ENCODE results near the gene LITAF.

Gene LITAF

GRCh38 chr16:11610580-11610979 is 23.9 kb upstream of the LITAF start:
- TF ChIP-seq POLR2AphosphoS5 (IDR thresholded peaks at IDR 0.05; ENCODE audit: low read depth) (no peak), CTCF (IDR thresholded peaks at IDR 0.05; ENCODE audit: insufficient read depth, low read length) (no peak), GABPA (IDR thresholded peaks at IDR 0.05; ENCODE audit: low read depth) (no peak)
- H3K27ac ChIP-seq (replicated peaks): no peak overlapping the region
- H3K27me3 ChIP-seq (ENCODE audit: insufficient read depth, poor library complexity, severe bottlenecking): no peaks in the 10 kb centered on the region
- no peak for DNase-seq (ENCODE audit: low read depth in 1 of 2, low spot score in 1 of 2)
- H3K4me3 ChIP-seq (replicated peaks; ENCODE audit: insufficient read depth, low read length): no peak overlapping the region

- TF ChIP-seq GABPA (IDR thresholded peaks at IDR 0.05; ENCODE audit: low read depth): no peak
- no peak for TF ChIP-seq REST (IDR thresholded peaks at IDR 0.05; ENCODE audit: insufficient replicate concordance, low read depth)
- TF ChIP-seq CTCF (IDR thresholded peaks at IDR 0.05; ENCODE audit: insufficient read depth, low read length): no peak
- no peak for TF ChIP-seq SPI1 (IDR thresholded peaks at IDR 0.05; ENCODE audit: borderline replicate concordance, low read depth)
- TF ChIP-seq POLR2AphosphoS5 (IDR thresholded peaks at IDR 0.05; ENCODE audit: low read depth): no peak
- no peak for DNase-seq (ENCODE audit: low read depth in 1 of 2, low spot score in 1 of 2)
- Histone ChIP-seq H3K4me3 (replicated peaks; ENCODE audit: insufficient read depth, low read length) (no peak overlapping the region), H3K27ac (replicated peaks) (no peak overlapping the region), H3K27me3 (ENCODE audit: insufficient read depth, poor library complexity, severe bottlenecking) (no peaks in the 10 kb centered on the region)
Measured at GRCh38 chr16:11610121-11610505, 23.4 kb upstream of the LITAF start.

GRCh38 chr16:11609474-11610120 is 22.9 kb upstream of the LITAF start:
- H3K27ac ChIP-seq (replicated peaks): peak overlapping the region; percentile 13
- no peak overlapping the region for H3K4me3 ChIP-seq (replicated peaks; ENCODE audit: insufficient read depth, low read length)
- no peaks in the 10 kb centered on the region for H3K27me3 ChIP-seq (ENCODE audit: insufficient read depth, poor library complexity, severe bottlenecking)
- DNase-seq (ENCODE audit: low read depth in 1 of 2, low spot score in 1 of 2): peak in 1 of 2 experiments; percentile 19
- TF ChIP-seq CTCF (IDR thresholded peaks at IDR 0.05; ENCODE audit: insufficient read depth, low read length) (no peak), GABPA (IDR thresholded peaks at IDR 0.05; ENCODE audit: low read depth) (no peak), REST (IDR thresholded peaks at IDR 0.05; ENCODE audit: insufficient replicate concordance, low read depth) (no peak), SPI1 (IDR thresholded peaks at IDR 0.05; ENCODE audit: borderline replicate concordance, low read depth) (no peak), POLR2AphosphoS5 (IDR thresholded peaks at IDR 0.05; ENCODE audit: low read depth) (no peak)

GRCh38 chr16:11605891-11606290 is 19.2 kb upstream of the LITAF start:
- Histone ChIP-seq H3K27me3 (ENCODE audit: insufficient read depth, poor library complexity, severe bottlenecking) (no peaks in the 10 kb centered on the region), H3K4me3 (replicated peaks; ENCODE audit: insufficient read depth, low read length) (no peak overlapping the region), H3K27ac (replicated peaks) (no peak overlapping the region)
- TF ChIP-seq POLR2AphosphoS5 (IDR thresholded peaks at IDR 0.05; ENCODE audit: low read depth) (no peak), REST (IDR thresholded peaks at IDR 0.05; ENCODE audit: insufficient replicate concordance, low read depth) (no peak), GABPA (IDR thresholded peaks at IDR 0.05; ENCODE audit: low read depth) (no peak), CTCF (IDR thresholded peaks at IDR 0.05; ENCODE audit: insufficient read depth, low read length) (no peak), SPI1 (IDR thresholded peaks at IDR 0.05; ENCODE audit: borderline replicate concordance, low read depth) (no peak)
- DNase-seq (ENCODE audit: low read depth in 1 of 2, low spot score in 1 of 2): no peak
